Measurements from ENCODE around the gene ACTN4.

ACTN4 gene

DNA sequence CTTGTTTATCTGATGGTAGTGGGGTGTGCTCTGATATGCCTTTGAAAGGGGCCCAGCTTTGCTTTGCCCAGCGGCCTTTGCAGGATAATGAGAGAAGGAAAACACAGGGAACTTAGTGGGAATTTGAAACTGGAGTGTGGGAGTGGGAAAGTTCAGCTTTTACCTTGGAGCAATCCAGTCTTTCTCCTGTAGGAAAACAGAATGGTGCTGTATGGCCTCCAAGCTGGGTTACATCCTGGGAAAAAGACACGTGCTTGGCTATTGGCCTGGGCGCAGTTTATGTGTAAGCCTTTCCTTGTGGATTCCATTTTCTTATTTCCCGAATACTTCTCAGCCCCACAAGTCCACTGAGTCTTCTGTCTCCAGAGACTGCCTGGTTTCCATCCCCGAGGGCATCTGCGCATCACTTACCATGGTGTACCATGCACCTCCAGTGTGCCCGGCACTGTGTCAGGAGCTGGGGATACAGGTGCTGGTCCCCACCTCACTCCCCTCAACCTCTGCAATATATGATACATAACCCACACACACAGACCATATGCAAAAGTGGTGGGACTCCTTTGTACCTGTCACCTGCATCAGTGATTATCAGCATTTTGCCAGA lies 31.5 kb downstream of the ACTN4 start:
- no peak for TF ChIP-seq CTCF (IDR thresholded peaks at IDR 0.05; ENCODE audit: low read depth, low read length, missing control alignments)
- DNase-seq (ENCODE audit: low read depth) = no peak
- in situ Hi-C loops (cut with HindIII; ENCODE audit: low sequenced_read_pairs) = no loop called here

GRCh38 chr19:38679839-38680238 lies 32.4 kb downstream of the ACTN4 start:
- DNase-seq (ENCODE audit: low read depth) = no peak
- in situ Hi-C loops (cut with HindIII; ENCODE audit: low sequenced_read_pairs) = no loop called here
- no peak for TF ChIP-seq CTCF (IDR thresholded peaks at IDR 0.05; ENCODE audit: low read depth, low read length, missing control alignments)
- no peak overlapping the region for H3K4me3 ChIP-seq (ENCODE audit: low read depth, low read length)

More for the DNA sequence above, 31.5 kb downstream of the ACTN4 start:
- H3K4me3 ChIP-seq (ENCODE audit: low read depth, low read length) = no peak overlapping the region

DNA sequence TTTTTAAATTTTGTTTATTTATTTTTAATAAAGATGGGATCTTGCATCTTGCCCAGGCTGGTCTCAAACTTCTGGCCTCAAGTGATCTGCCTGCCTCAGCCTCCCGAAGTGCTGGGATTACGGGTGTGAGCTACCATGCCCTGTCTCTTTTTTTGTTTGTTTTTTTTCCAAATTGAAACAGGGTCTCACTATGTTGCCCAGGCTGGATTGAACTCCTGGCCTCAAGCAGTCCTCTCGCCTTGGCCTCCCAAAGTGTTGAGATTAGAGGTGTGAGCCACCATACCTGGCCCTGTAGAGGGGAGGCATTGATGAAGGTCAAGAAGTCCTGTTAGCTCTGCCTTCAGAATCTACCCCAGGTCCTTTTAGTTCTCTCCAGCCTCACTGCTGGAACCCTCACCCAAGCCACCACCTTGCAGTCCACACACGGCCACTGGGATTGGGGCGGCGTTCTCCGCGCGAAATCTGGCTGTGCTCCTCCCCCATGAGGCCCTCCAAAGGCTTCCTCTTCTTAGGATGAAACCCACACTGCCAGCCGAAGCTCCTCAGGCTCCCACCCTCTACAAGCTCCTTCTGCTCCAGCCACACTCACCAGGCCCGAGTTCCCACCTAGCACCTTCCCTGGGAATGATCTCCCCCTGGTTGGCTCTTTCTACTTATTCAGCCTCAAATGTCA lies 34.9 kb downstream of the ACTN4 start:
- no peak for TF ChIP-seq CTCF (IDR thresholded peaks at IDR 0.05; ENCODE audit: low read depth, low read length, missing control alignments)
- H3K4me3 ChIP-seq (ENCODE audit: low read depth, low read length) = no peak overlapping the region
- in situ Hi-C loops (cut with HindIII; ENCODE audit: low sequenced_read_pairs) = no loop called here
- no peak for DNase-seq (ENCODE audit: low read depth)

DNA sequence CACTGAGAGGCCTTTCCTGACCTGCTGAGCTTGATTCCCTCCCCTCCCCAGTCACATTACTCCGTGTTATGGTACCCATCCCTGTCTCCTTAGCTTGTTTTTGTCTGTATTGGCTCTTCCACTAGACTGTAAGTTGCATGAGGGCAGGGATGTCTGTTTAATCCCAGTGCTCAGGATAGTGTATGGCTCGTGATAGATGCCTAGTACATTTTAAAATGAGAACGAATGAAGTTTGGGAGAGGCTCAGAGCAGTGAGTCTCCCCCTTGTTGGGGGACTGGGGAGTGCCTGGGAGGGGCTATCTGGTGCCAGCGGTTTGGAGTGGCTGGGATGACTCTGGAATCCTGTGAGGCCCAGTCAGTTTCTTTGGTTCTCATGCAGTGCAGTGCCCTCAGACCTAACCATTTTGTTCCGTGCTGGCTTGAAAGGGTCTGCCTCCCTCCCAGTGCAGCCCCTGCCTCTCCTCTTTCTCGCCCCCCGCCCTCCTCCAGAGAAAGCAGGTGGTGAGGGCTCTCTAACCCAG lies 35.5 kb downstream of the ACTN4 start:
- TF ChIP-seq CTCF (IDR thresholded peaks at IDR 0.05; ENCODE audit: low read depth, low read length, missing control alignments) = no peak

GRCh38 chr19:38683393-38684077 lies 36.1 kb downstream of the ACTN4 start:
- no peak for TF ChIP-seq CTCF (IDR thresholded peaks at IDR 0.05; ENCODE audit: low read depth, low read length, missing control alignments)
- in situ Hi-C loops (cut with HindIII; ENCODE audit: low sequenced_read_pairs) = no loop called here
- DNase-seq (ENCODE audit: low read depth) = peak; percentile 96
- H3K4me3 ChIP-seq (ENCODE audit: low read depth, low read length) = no peak overlapping the region

More for the DNA sequence above, 35.5 kb downstream of the ACTN4 start:
- in situ Hi-C loops (cut with HindIII; ENCODE audit: low sequenced_read_pairs) = no loop called here
- no peak overlapping the region for H3K4me3 ChIP-seq (ENCODE audit: low read depth, low read length)
- DNase-seq (ENCODE audit: low read depth) = no peak

DNA sequence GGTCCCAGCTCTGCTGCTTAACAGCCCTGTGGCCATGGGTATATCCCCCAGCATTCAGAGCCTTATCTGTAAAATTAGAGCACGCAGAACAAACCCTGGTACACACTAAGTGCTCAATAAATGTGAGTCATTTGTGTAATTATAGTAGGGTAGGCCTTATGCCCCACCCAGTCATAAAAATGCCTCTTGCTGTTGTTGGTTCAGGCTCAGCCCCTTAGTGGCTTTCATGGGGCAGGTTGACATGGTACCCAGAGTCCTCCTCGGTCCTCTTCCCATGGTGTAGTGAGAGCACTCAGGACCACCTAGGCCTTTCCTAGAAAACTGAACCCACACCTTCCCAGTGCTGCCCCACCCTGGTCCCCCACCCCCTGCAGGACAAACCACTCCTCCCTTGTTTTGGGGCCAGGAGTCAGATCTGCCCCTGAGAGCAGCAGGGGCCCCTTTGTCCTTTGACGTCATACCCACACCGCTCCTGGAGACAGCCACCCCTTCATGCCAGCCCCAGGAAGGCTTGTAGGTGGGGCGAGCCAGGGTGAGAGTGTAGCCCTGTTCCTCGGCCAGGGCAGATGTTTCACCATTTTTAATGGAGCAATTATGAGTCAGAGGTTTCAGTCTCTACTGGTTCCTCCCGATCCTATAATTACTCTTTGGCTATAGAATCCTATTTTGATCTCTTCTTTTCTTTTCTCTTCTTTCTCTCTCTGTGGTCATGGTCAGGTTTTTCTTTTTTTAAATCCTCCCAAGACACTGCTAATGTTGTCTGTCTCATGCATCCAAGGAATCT lies 36.8 kb downstream of the ACTN4 start:
- DNase-seq (ENCODE audit: low read depth) = peak; percentile 78
- no peak overlapping the region for H3K4me3 ChIP-seq (ENCODE audit: low read depth, low read length)
- no peak for TF ChIP-seq CTCF (IDR thresholded peaks at IDR 0.05; ENCODE audit: low read depth, low read length, missing control alignments)
- in situ Hi-C loops (cut with HindIII; ENCODE audit: low sequenced_read_pairs) = no loop called here

Data from astrocyte of the cerebellum (primary cell).